PC-9 (cell line): ENCODE results near the gene RGS3.

ENCODE experiments used
- EZH2 ChIP-seq: fragments of 200-600 bp; sonication (generic); IDR thresholded peaks from 2 replicates; pipeline ENCODE4 v1.8.0; 2017; ENCODE audit warnings: antibody characterized with exemption, low read depth
- TF ChIP-seq, protein P1 (sequence below): fragments of 200-600 bp; sonication (generic); conservative IDR thresholded peaks from 2 replicates; pipeline ENCODE4 v1.6.1; 2017; ENCODE audit warnings: mixed run types, antibody characterized with exemption, mild to moderate bottlenecking, moderate library complexity

DNA sequence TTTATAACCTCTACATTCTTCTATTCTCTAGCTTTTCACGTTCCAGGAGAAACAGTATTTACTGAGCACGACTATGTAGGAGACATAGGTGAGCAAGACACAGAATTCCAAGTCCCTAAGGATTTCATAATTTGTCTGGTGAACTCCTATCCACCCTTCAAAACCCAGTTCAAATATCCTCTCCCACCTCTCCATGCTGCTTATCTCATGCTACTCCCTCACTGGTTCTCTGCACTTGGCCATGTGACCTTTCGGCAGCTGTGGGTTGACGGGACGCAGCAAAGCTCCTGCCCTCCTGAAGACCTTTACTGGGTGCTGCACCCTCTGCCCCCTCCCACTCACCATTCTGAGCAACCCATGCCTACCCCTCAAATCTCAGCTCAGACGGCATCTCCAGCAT lies 173.2 kb downstream of the RGS3 start:
- no peak for TF ChIP-seq EZH2
- TF ChIP-seq, protein P1, sequence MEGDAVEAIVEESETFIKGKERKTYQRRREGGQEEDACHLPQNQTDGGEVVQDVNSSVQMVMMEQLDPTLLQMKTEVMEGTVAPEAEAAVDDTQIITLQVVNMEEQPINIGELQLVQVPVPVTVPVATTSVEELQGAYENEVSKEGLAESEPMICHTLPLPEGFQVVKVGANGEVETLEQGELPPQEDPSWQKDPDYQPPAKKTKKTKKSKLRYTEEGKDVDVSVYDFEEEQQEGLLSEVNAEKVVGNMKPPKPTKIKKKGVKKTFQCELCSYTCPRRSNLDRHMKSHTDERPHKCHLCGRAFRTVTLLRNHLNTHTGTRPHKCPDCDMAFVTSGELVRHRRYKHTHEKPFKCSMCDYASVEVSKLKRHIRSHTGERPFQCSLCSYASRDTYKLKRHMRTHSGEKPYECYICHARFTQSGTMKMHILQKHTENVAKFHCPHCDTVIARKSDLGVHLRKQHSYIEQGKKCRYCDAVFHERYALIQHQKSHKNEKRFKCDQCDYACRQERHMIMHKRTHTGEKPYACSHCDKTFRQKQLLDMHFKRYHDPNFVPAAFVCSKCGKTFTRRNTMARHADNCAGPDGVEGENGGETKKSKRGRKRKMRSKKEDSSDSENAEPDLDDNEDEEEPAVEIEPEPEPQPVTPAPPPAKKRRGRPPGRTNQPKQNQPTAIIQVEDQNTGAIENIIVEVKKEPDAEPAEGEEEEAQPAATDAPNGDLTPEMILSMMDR: no peak
